Activated CD8-positive, alpha-beta memory T cell treated with anti-CD3 and anti-CD28 coated beads for 4 hours (primary cell): Measurements from ENCODE around the gene CLEC10A.
"Not testable (repeated sequence)": the region's sequence is repeated elsewhere in the genome, so short reads cannot be mapped to it uniquely, and the experiment has no call there.

Experiments
- DNase-seq, 2 donors: peaks; one replicate each; pipeline ENCODE4 v3.0.0-alpha.2; 2020; ENCODE audit warnings: low read depth in 2 of 2

The CLEC10A gene

GRCh38 chr17:7108560-7108925, 28.5 kb upstream of the CLEC10A start:
- no peak for DNase-seq

DNA sequence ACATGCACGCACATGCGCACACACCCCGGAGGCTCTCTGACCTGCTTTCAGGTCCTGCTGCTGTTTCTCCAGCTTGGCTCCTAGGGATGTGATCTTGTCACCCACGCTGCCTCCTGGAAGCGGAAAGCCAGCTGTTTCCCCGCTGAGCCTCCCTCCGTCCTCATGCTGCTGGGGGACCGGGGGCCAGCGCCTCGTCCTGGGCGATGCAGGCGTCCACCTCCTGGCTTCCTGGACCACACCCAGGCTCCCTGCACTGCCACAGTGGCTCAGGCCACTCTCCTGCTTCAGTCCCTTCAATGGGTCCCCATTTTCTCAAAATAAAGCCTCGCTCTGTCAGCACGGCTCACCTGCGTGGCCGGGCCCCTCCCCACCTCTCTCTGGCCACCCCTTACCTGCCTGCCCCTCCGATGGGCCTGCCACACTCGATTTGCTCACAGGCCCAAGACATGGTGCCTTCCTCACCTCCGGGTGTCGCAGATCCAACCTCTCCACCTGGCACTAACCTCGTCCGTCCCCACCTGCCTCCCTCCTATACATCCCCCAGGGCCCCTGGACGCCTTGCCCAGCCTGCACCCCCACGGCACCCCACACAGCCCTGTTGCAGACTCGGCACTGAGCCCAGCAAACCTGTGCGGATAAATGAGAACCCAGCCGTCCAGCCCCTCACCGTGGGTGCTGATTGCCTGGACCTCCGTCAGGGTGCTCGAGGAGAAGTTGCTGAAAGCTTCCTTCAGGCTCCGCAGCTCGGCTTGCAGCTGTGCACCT, 27.9 kb upstream of the CLEC10A start:
- no peak for DNase-seq

DNA sequence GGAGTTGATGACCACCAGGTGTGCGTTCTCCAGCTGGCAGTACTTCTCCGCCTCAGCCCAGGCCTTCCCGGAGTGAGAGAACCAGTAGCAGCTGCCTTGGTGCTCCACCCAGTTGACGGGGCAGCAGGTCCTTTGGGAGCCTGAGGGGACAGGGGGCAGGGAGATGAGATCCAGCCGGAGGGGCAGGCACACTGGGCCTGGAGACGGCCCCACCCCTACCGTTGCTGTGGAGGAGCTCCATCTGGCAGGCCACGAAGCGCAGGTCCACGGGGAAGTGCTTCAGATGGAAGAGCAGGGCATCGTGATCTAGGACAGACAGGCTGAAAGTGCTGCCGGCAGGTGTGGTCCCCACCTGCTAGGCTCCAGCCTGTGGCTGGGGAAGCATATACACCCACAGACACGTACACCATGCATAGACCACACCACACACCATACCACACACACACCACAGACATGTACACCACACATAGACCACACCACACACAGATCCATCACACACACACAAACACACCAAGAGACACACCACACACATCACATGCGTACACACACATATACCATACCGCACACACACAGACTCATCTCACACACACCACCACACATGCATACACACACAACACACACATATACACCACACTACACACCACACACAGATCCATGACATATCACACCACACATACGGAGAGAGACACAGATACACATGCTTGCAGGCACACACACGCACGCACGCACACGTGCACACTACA, 27.1 kb upstream of the CLEC10A start:
- no peak for DNase-seq

GRCh38 chr17:7102421-7102820, 22.4 kb upstream of the CLEC10A start:
- DNase-seq, result no peak

DNA sequence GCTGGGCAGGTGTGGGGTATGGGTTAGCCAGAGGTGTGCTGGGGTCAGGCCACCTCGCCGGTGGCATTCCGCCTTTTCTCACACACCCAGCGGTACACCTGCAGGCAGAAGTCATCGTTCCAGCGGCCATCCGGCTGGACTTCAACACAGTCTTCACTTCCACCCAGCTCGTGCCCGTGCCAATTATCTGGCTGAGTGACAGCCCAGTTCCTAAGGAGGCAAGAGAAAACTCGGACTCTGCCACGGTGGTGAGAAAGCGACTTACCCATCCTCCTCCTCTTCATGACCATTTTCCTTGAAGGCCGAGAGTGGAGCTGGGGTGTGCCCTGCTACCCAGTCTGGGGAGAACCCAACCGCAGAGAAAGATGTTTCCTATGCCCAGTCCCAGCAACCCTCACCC, 21.5 kb upstream of the CLEC10A start:
- no peak for DNase-seq

DNA sequence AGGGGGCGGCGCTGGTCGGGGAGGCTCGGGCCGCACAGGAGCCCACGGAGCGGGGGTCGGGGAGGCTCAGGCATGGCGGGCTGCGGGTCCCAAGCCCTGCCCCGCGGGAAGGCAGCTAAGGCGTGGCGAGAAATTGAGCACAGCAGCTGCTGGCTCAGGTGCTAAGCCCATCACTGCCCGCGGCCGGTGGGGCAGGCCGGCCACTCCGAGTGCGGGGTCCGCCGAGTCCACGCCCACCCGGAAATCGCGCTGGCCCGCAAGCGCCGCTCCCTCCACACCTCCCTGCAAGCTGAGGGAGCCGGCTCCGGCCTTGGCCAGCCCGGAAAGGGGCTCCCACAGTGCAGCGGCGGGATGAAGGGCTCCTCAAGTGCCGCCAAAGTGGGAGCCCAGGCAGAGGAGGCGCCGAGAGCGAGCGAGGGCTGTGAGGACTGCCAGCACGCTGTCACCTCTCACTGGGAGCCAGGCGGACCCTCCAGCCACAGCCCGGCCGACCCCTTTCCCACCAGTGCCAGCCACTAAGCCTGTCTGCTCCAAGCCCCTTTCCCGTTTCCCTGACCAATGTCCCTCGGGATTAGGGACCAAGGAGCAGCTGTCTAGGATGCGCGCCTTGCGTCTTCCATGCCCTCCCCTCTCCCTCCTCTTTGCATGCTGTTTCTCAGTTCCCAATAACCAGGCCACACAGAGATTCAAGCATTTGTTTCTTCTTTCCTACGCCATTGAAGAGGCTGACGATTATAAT, 20.8 kb upstream of the CLEC10A start:
- DNase-seq, result not testable (repeated sequence)

DNA sequence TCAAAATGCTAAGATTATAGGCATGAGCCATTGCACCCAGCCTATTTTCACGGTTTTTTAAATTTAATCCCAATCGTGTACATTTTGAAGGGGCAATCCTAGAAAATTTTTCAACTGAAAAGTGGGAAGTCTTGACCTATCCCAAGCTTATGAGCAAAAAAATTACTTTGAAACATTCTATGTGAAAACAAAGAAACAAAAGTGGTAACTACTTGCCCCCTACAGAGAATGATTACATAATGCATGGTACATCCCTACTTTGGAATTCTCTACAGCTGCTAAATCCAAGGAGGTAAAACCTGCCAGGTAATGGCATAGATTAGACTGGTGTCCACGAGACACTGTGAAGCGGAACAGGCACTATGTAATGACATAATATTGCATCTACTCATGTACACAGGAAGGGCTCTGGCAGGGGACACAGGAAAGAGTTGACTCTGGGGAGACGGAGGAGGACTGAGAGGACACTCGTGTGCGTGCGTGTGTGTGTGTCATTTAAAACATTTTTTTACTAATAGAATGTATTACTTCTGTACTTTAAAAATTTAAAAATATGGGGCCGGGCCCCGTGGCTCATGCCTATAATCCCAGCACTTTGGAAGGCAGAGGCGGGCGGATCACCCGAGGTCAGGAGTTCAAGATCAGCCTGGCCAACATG, 18.9 kb upstream of the CLEC10A start:
- no peak for DNase-seq

GRCh38 chr17:7097940-7098339, 17.9 kb upstream of the CLEC10A start:
- no peak for DNase-seq

- DNase-seq, result no peak
These were observed 15.6 kb upstream of the CLEC10A start for GRCh38 chr17:7095625-7096024.

- DNase-seq, result no peak
These were observed 14.6 kb upstream of the CLEC10A start for GRCh38 chr17:7094652-7095019.

DNA sequence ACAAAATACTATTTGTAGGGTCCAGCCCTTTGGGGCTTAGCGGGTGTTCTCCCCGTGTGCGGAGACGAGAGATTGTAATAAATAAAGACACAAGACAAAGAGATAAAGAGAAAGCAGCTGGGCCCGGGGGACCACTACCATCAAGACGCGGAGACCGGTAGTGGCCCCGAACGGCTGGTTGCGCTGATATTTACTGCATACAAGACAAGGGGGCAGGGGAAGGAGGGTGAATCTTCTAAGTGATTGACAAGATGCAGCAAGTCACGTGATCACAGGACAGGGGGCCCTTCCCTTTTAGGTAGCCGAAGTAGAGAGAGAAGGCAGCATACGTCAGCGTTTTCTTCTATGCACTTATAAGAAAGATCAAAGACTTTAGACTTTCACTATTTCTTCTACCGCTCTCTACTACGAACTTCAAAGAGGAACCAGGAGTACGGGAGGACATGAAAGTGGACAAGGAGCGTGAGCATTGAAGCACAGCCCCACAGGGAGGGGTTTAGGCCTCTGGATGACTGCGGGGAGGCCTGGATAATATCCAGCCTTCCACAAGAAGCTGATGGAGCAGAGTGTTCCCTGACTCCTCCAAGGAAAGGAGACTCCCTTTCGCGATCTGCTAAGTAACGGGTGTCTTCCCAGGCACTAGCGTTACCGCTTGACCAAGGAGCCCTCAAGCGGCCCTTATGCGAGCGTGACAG, 11.4 kb upstream of the CLEC10A start:
- DNase-seq, result not testable (repeated sequence)

DNA sequence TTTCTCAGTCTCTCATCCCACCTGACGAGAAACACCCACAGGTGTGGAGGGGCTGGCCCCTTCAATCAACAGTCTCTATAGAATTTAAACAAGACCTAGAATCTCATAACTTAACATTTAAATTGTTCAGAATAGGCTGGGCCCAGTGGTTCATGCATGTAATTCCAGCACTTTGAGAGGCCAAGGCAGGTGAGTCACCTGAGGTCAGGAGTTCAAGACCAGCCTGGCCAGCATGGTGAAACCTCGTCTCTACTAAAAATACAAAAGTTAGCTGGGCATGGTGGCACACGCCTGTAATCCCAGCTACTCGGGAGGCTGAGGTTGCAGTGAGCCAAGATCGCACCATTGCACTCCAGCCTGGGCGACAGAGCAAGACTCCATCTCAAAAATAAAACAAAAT, 9.5 kb upstream of the CLEC10A start:
- not testable (repeated sequence) for DNase-seq

DNA sequence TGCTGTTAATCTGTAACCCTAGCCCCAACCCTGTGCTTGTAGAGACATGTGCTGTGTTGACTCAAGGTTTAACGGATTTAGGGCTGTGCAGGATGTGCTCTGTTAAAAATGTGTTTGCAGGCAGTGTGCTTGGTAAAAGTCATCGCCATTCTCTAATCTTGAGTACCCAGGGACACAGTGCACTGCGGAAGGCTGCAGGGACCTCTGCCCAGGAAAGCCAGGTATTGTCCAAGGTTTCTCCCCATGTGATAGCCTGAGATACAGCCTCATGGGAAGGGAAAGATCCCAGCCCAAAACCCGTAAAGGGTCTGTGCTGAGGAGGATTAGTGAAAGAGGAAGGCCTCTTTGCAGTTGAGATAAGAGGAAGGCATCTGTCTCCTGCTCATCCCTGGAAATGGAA, 8.4 kb upstream of the CLEC10A start:
- not testable (repeated sequence) for DNase-seq

DNA sequence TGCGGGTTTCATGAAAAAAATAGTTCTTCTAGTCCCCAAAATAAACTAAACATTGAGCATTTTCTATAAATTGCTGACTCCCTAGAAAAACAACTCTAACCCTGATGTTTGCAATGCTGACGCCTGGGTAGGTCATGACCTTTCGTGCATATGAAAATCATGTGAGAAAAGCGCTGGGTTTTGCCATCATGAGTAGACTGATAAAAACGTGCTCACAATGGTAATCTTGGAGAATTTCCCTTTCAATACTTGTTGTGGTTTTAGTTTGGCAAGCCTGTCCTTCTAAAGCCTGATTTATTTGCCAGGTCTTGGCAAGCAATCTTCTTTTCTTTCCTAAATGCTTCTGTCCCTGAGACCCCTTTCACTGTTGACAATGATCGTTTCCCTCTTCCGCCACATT, 4.0 kb upstream of the CLEC10A start:
- DNase-seq, result no peak

DNA sequence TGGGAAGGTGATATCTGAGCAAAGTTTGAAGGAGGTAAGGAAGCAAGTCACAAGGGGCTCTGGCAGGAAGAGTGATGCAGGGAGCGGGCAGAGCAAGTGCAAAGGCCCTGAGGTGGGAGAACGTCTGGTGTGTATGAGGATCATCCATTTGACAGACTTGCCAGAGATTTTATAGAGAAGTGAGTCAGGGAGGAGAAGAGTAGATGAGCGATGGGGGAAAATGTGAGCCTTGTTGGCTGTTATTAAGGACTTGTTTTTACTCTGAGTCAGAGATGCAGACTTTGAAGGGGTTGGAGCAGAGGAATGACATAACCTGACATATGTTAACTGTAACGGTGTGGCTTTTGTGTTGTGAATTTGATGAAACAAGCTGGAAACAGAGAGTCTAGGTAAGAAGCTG, 3.5 kb upstream of the CLEC10A start:
- no peak for DNase-seq

DNA sequence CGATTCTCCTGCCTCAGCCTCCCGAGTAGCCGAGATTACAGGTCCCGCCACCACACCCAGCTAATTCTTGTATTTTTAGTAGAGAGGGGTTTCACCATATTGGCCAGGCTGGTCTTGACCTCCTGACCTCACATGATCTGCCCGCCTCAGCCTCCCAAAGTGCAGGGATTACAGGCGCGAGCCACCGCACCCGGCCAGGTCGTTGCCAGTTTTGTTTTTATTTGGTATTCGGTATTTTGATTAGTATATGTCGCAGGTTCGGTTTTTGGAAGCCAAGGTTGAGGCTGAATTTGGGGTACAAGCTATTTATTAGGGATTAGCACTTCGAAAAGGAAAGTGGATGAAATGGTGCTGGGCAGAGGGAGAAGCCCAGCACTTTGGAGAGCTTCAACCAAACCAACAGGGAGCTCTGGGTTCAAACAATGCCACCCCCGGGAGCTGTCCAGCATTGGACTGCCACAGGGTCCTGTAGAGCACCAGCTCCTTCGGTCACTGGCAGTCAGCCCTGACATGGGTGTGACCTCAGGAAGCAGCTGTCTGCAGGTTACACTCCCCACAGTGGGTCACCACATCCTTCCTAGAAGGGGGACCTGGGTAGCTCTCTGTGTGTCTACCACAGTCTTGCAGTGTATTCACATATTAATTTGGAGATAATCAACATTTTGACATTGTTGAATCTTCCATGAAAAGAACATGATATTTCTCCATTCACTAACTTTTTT, 1.5 kb upstream of the CLEC10A start:
- peak in 1 of 2 donors; percentile 11 for DNase-seq

GRCh38 chr17:7080456-7081041, 498 bp upstream of the CLEC10A start:
- DNase-seq, result no peak

DNA sequence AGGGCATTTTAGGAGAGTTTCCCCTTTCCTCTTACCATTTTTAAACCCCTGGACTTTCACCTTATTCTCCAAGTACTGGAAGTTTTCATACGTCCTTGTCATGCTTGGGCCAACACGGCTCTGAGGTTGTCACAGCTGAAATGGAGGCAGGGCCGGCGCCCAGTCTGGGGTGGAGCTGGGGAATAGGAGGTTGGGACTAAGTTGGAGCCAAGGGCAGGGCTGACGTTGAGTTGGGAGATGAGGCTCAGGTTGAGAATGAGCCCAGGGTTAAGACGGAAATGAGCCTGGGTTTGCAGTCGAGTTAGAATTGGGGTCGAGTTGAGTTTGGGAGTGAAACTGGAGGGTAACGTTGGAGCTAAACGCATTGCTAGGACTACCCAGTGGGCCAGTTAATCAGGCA, 1.3 kb downstream of the CLEC10A start:
- no peak for DNase-seq

GRCh38 chr17:7077911-7078546, 2.0 kb downstream of the CLEC10A start:
- DNase-seq, result no peak

DNA sequence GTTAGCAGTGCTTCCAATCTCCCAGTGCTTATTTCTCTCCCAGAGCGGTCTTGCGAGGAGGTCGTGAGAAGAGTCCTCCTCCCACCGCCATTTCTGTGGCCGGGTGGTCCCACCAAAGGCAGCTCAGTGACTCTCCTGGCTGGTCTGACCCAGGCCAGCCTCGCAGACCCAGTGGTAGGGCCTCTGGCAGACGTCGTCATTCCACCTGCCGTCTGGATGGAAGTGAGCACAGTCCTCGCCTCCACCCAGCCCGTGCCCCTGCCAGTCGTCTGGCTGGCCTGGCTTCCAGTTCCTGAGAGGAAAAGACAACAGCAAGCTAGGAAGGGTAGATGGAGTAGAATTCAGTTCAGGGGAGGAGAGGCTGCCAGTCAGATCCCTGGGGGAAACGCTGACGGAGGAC, 5.1 kb downstream of the CLEC10A start:
- DNase-seq, result no peak
